IMR-90 (cell line): Measurements from ENCODE around the gene TP63.

Source experiments
- CHD1 ChIP-seq: IDR thresholded peaks from 2 replicates; pipeline ENCODE4 v1.6.1; 2012; ENCODE audit warnings: low read depth, low read length, improper control_type of control experiment
- CTCF ChIP-seq: conservative IDR thresholded peaks from 2 replicates; pipeline ENCODE4 v1.5.1; 2012; ENCODE audit warnings: mild to moderate bottlenecking, low read depth, low read length, improper control_type of control experiment
- FOS ChIP-seq: fragments of 150-350 bp; IDR thresholded peaks from 2 replicates; pipeline ENCODE4 v1.6.1; 2016; ENCODE audit warnings: low read depth, low read length
- MAFK ChIP-seq: IDR thresholded peaks from 2 replicates; pipeline ENCODE4 v1.6.1; 2012; ENCODE audit warnings: low read depth, low read length, improper control_type of control experiment
- MAZ ChIP-seq: IDR thresholded peaks from 2 replicates; pipeline ENCODE4 v1.6.1; 2012; ENCODE audit warnings: low read depth, mild to moderate bottlenecking, low read length, improper control_type of control experiment, moderate library complexity, borderline replicate concordance
- MXI1 ChIP-seq: IDR thresholded peaks from 2 replicates; pipeline ENCODE4 v1.6.1; 2012; ENCODE audit warnings: low read depth, mild to moderate bottlenecking, low read length, moderate library complexity, borderline replicate concordance
- POLR2A ChIP-seq: IDR thresholded peaks from 2 replicates; pipeline ENCODE4 v1.6.1; 2012; ENCODE audit warnings: mild to moderate bottlenecking, low read depth, low read length
- RAD21 ChIP-seq: IDR thresholded peaks from 2 replicates; pipeline ENCODE4 v1.6.1; 2012; ENCODE audit warnings: low read length, improper control_type of control experiment
- RCOR1 ChIP-seq: IDR thresholded peaks from 2 replicates; pipeline ENCODE4 v1.6.1; 2012; ENCODE audit warnings: mild to moderate bottlenecking, low read length, improper control_type of control experiment; ENCODE audit not compliant: insufficient replicate concordance
- RFX5 ChIP-seq: IDR thresholded peaks from 2 replicates; pipeline ENCODE4 v1.8.0; 2012; ENCODE audit warnings: low read depth, mild to moderate bottlenecking, low read length, moderate library complexity
- SMC3 ChIP-seq: fragments of 150-350 bp; IDR thresholded peaks from 2 replicates; pipeline ENCODE4 v1.6.1; 2016; ENCODE audit warnings: low read depth, mild to moderate bottlenecking, antibody characterized with exemption, low read length, moderate library complexity
- TF ChIP-seq, protein P1 (sequence below): fragments of 150-350 bp; IDR thresholded peaks from 2 replicates; pipeline ENCODE4 v1.6.1; 2016; ENCODE audit warnings: low read depth, mild to moderate bottlenecking, low read length, moderate library complexity, borderline replicate concordance
- TF ChIP-seq, protein P2 (sequence below): fragments of 150-350 bp; IDR thresholded peaks from 2 replicates; pipeline ENCODE4 v1.6.1; 2017; ENCODE audit warnings: mild to moderate bottlenecking, antibody characterized with exemption, low read length, low read depth

GRCh38 chr3:189625071-189625470, 6.1 kb upstream of the TP63 start:
- TF ChIP-seq CTCF = no peak
- no peak for TF ChIP-seq POLR2A
- no peak for TF ChIP-seq MAFK
- no peak for TF ChIP-seq RAD21
- no peak for TF ChIP-seq CHD1
- TF ChIP-seq SMC3 = no peak
- no peak for TF ChIP-seq FOS
- TF ChIP-seq, protein P1, sequence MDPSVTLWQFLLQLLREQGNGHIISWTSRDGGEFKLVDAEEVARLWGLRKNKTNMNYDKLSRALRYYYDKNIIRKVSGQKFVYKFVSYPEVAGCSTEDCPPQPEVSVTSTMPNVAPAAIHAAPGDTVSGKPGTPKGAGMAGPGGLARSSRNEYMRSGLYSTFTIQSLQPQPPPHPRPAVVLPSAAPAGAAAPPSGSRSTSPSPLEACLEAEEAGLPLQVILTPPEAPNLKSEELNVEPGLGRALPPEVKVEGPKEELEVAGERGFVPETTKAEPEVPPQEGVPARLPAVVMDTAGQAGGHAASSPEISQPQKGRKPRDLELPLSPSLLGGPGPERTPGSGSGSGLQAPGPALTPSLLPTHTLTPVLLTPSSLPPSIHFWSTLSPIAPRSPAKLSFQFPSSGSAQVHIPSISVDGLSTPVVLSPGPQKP = no peak
- TF ChIP-seq MXI1 = no peak
- no peak for TF ChIP-seq RFX5
- TF ChIP-seq MAZ = no peak
- TF ChIP-seq RCOR1 = no peak
- TF ChIP-seq, protein P2, sequence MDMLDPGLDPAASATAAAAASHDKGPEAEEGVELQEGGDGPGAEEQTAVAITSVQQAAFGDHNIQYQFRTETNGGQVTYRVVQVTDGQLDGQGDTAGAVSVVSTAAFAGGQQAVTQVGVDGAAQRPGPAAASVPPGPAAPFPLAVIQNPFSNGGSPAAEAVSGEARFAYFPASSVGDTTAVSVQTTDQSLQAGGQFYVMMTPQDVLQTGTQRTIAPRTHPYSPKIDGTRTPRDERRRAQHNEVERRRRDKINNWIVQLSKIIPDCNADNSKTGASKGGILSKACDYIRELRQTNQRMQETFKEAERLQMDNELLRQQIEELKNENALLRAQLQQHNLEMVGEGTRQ = no peak
